CD4-positive, alpha-beta memory T cell (primary cell): Measurements from ENCODE around the gene TUBB3. TPM values are rescaled to one million over a fixed set of nuclear protein-coding genes. Genes with fewer than 3 reads are reported as not detected.
A peak's percentile ranks its signal among the peaks of the same experiment; 100 is the strongest.

Source experiments
- CTCF ChIA-PET: fragments of 350-600 bp; sonication (Branson Sonifier 250); formaldehyde crosslinking; loops from one replicate; lab custom pipeline; 2021; ENCODE audit warnings: inconsistent platforms; ENCODE audit not compliant: partially characterized antibody; lab: Charles Lee
- POLR2A ChIA-PET: fragments of 350-600 bp; sonication (Branson Sonifier 250); formaldehyde crosslinking; loops from one replicate; lab custom pipeline; 2021; ENCODE audit not compliant: partially characterized antibody; lab: Charles Lee
- DNase-seq, 5 donors: peaks; one replicate each; pipeline versions ENCODE4 v3.0.0 to v3.0.0-alpha.2; 2020 to 2022; ENCODE audit warnings: mixed read lengths in 1 of 5
- H3K27ac ChIP-seq: one replicate; pipeline ENCODE4 v1.7.0; 2013; ENCODE audit warnings: low read depth, low read length
- H3K27me3 ChIP-seq: 2 replicates; pipeline ENCODE4 v1.7.0; 2013; ENCODE audit warnings: mild to moderate bottlenecking, low read length, moderate library complexity; ENCODE audit not compliant: insufficient read depth
- H3K36me3 ChIP-seq: 2 replicates; pipeline ENCODE4 v1.7.0; 2013; ENCODE audit warnings: mild to moderate bottlenecking, low read length, moderate library complexity; ENCODE audit not compliant: insufficient read depth
- H3K4me1 ChIP-seq: 2 replicates; pipeline ENCODE4 v1.7.0; 2013; ENCODE audit warnings: mild to moderate bottlenecking, low read length, moderate library complexity; ENCODE audit not compliant: insufficient read depth
- H3K4me3 ChIP-seq, 2 donors: one replicate each; pipeline ENCODE4 v1.7.0; 2013; ENCODE audit warnings: low read length in 2 of 2, mild to moderate bottlenecking in 1 of 2
- H3K9me3 ChIP-seq, 2 donors: one replicate each; pipeline ENCODE4 v1.7.0; 2013; ENCODE audit warnings: low read length in 2 of 2, control low read depth in 1 of 2; ENCODE audit not compliant: control insufficient read depth in 1 of 2
- H3K27ac Mint-ChIP-seq, 7 donors: one replicate each; pipeline ENCODE4 v1.8.0; 2020 to 2021; ENCODE audit warnings: mixed read lengths in 7 of 7, mild to moderate bottlenecking in 6 of 7, inconsistent platforms in 3 of 7, moderate library complexity in 3 of 7
- H3K27me3 Mint-ChIP-seq, 2 donors: one replicate each; pipeline ENCODE4 v1.8.0; 2020 to 2021; ENCODE audit warnings: mixed read lengths in 2 of 2
- H3K36me3 Mint-ChIP-seq, 2 donors: one replicate each; pipeline ENCODE4 v1.8.0; 2020 to 2021; ENCODE audit warnings: mixed read lengths in 2 of 2, inconsistent platforms in 1 of 2, mild to moderate bottlenecking in 1 of 2
- H3K4me1 Mint-ChIP-seq, 4 donors: one replicate each; pipeline ENCODE4 v1.8.0; 2020 to 2021; ENCODE audit warnings: mixed read lengths in 4 of 4, mild to moderate bottlenecking in 1 of 4
- H3K4me3 Mint-ChIP-seq, 8 donors: one replicate each; pipeline ENCODE4 v1.8.0; 2020 to 2021; ENCODE audit warnings: mixed read lengths in 8 of 8, mild to moderate bottlenecking in 7 of 8, moderate library complexity in 6 of 8, inconsistent platforms in 3 of 8
- H3K9me3 Mint-ChIP-seq, 8 donors: one replicate each; pipeline ENCODE4 v1.8.0; 2020 to 2021; ENCODE audit warnings: mixed read lengths in 8 of 8, mild to moderate bottlenecking in 5 of 8, inconsistent platforms in 3 of 8, moderate library complexity in 1 of 8
- intact Hi-C: fragments of 100-400 bp; cut with micrococcal nuclease; formaldehyde crosslinking; loops from one replicate; pipeline ENCODE4 v1.15.1; 2023
- polyA plus RNA-seq, 2 donors: library from polyadenylated mRNA; unstranded; fragments of 300-500 nt; fragmentation: Illumina TruSeq; gene quantifications; one replicate each; pipeline ENCODE4 v1.2.3, GENCODE V29; 2021
- total RNA-seq, 2 experiments: library from RNA; stranded (reverse); gene quantifications; one replicate each; pipeline ENCODE4 v1.2.3, GENCODE V29; 2021

TUBB3 gene
- total and polyA plus RNA-seq, 4 experiments from 2014 or later, result 0.73 TPM; not detected in 3

GRCh38 chr16:89902980-89903379 is 20.2 kb upstream of the TUBB3 start:
- H3K4me1 Mint-ChIP-seq, result no peaks in the 10 kb centered on the region
- H3K27ac ChIP-seq, result no peak overlapping the region
- no peaks in the 10 kb centered on the region for H3K4me1 ChIP-seq
- H3K27me3 ChIP-seq, result no peaks in the 10 kb centered on the region
- peaks cover 48% of the 10 kb centered on the region for H3K36me3 ChIP-seq
- no peaks in the 10 kb centered on the region for H3K9me3 Mint-ChIP-seq
- intact Hi-C loops, result no loop called here
- DNase-seq, result no peak
- no peaks in the 10 kb centered on the region for H3K9me3 ChIP-seq
- H3K27me3 Mint-ChIP-seq, result no peaks in the 10 kb centered on the region
- H3K27ac Mint-ChIP-seq, result no peak overlapping the region
- H3K4me3 ChIP-seq, result no peak overlapping the region
- no peak overlapping the region for H3K4me3 Mint-ChIP-seq
- CTCF ChIA-PET, result no interaction called here
- POLR2A ChIA-PET, result no interaction called here
- H3K36me3 Mint-ChIP-seq, result peaks cover 33 to 53% of the 10 kb centered on the region in 2 donors

GRCh38 chr16:89903908-89904515 is 19.1 kb upstream of the TUBB3 start:
- Mint-ChIP-seq H3K4me1 (no peaks in the 10 kb centered on the region), H3K4me3 (no peak overlapping the region), H3K27ac (no peak overlapping the region), H3K27me3 (no peaks in the 10 kb centered on the region), H3K36me3 (peaks cover 28 to 50% of the 10 kb centered on the region in 2 donors), H3K9me3 (no peaks in the 10 kb centered on the region)
- peaks cover 41% of the 10 kb centered on the region for H3K36me3 ChIP-seq
- DNase-seq, result no peak
- no peaks in the 10 kb centered on the region for H3K9me3 ChIP-seq
- intact Hi-C loops, result no loop called here
- H3K4me3 ChIP-seq, result no peak overlapping the region
- H3K27me3 ChIP-seq, result no peaks in the 10 kb centered on the region
- no peak overlapping the region for H3K27ac ChIP-seq
- H3K4me1 ChIP-seq, result no peaks in the 10 kb centered on the region
- CTCF ChIA-PET, result no interaction called here
- POLR2A ChIA-PET, result no interaction called here

- no peaks in the 10 kb centered on the region for H3K27me3 ChIP-seq
- POLR2A ChIA-PET, result no interaction called here
- CTCF ChIA-PET, result no interaction called here
- H3K4me1 Mint-ChIP-seq, result peaks cover 0 to 5% (median 0%) of the 10 kb centered on the region in 4 donors
- no peak for DNase-seq
- intact Hi-C loops, result no loop called here
- peaks cover 33% of the 10 kb centered on the region for H3K36me3 ChIP-seq
- H3K36me3 Mint-ChIP-seq, result peaks cover 22 to 48% of the 10 kb centered on the region in 2 donors
- no peaks in the 10 kb centered on the region for H3K9me3 ChIP-seq
- no peaks in the 10 kb centered on the region for H3K27me3 Mint-ChIP-seq
- H3K4me3 ChIP-seq, result no peak overlapping the region
- no peaks in the 10 kb centered on the region for H3K4me1 ChIP-seq
- no peaks in the 10 kb centered on the region for H3K9me3 Mint-ChIP-seq
- H3K27ac Mint-ChIP-seq, result no peak overlapping the region
- H3K4me3 Mint-ChIP-seq, result no peak overlapping the region
- no peak overlapping the region for H3K27ac ChIP-seq
Measured at GRCh38 chr16:89904606-89905510, 18.3 kb upstream of the TUBB3 start.

GRCh38 chr16:89905511-89906139 is 17.5 kb upstream of the TUBB3 start:
- Histone ChIP-seq H3K36me3 (peaks cover 27% of the 10 kb centered on the region), H3K9me3 (no peaks in the 10 kb centered on the region), H3K4me3 (no peak overlapping the region), H3K27ac (no peak overlapping the region), H3K27me3 (no peaks in the 10 kb centered on the region), H3K4me1 (peaks cover 3% of the 10 kb centered on the region)
- ChIA-PET POLR2A (no interaction called here), CTCF (interaction anchor here (1.3 kb wide), 1 partner anchor 8 kb away, joined by 6 read pairs; no protein-coding TSS in a partner anchor)
- Mint-ChIP-seq H3K4me1 (peaks cover 0 to 12% (median 0%) of the 10 kb centered on the region in 4 donors), H3K27me3 (no peaks in the 10 kb centered on the region), H3K9me3 (no peaks in the 10 kb centered on the region), H3K27ac (no peak overlapping the region), H3K4me3 (no peak overlapping the region), H3K36me3 (peaks cover 16 to 47% of the 10 kb centered on the region in 2 donors)
- intact Hi-C loops, result no loop called here
- no peak for DNase-seq

- peaks cover 0 to 13% (median 2%) of the 10 kb centered on the region in 4 donors for H3K4me1 Mint-ChIP-seq
Measured at GRCh38 chr16:89906140-89907025, 16.8 kb upstream of the TUBB3 start.

GRCh38 chr16:89907055-89907814 is 15.9 kb upstream of the TUBB3 start:
- H3K9me3 ChIP-seq, result no peaks in the 10 kb centered on the region
- H3K4me1 ChIP-seq, result peaks cover 3% of the 10 kb centered on the region
- Mint-ChIP-seq H3K9me3 (no peaks in the 10 kb centered on the region), H3K27ac (peak overlapping the region in 1 of 7 donors; percentile 35), H3K36me3 (peaks cover 17 to 49% of the 10 kb centered on the region in 2 donors), H3K4me3 (no peak overlapping the region), H3K27me3 (no peaks in the 10 kb centered on the region), H3K4me1 (peaks cover 0 to 13% (median 2%) of the 10 kb centered on the region in 4 donors)
- H3K36me3 ChIP-seq, result peaks cover 25% of the 10 kb centered on the region
- ChIA-PET POLR2A (no interaction called here), CTCF (interaction anchor here (0.7 to 2.3 kb wide), 7 partner anchors 10 to 208 kb away, joined by 3 to 14 read pairs (median 4); partner anchors contain the start of genes MC1R and TCF25)
- no peak overlapping the region for H3K4me3 ChIP-seq
- H3K27ac ChIP-seq, result no peak overlapping the region
- intact Hi-C loops, result no loop called here
- H3K27me3 ChIP-seq, result no peaks in the 10 kb centered on the region
- DNase-seq, result peak in 1 of 5 donors; percentile 32

More at GRCh38 chr16:89906140-89907025, 16.8 kb upstream of the TUBB3 start:
- H3K9me3 ChIP-seq, result no peaks in the 10 kb centered on the region
- peak overlapping the region in 1 of 7 donors; percentile 35 for H3K27ac Mint-ChIP-seq
- H3K4me1 ChIP-seq, result peaks cover 3% of the 10 kb centered on the region
- no peaks in the 10 kb centered on the region for H3K27me3 Mint-ChIP-seq
- H3K4me3 ChIP-seq, result no peak overlapping the region
- H3K36me3 ChIP-seq, result peaks cover 25% of the 10 kb centered on the region
- no peaks in the 10 kb centered on the region for H3K27me3 ChIP-seq
- ChIA-PET CTCF (interaction anchor here (1.3 to 2.3 kb wide), 2 partner anchors 9 to 200 kb away, joined by 6 to 14 read pairs; no protein-coding TSS in a partner anchor), POLR2A (no interaction called here)
- DNase-seq, result peak in 1 of 5 donors; percentile 35
- intact Hi-C loops, result no loop called here
- no peak overlapping the region for H3K4me3 Mint-ChIP-seq
- H3K9me3 Mint-ChIP-seq, result no peaks in the 10 kb centered on the region
- H3K36me3 Mint-ChIP-seq, result peaks cover 16 to 46% of the 10 kb centered on the region in 2 donors
- H3K27ac ChIP-seq, result no peak overlapping the region
